GM21717 (cell line): ENCODE measurements around the gene LSM10.
A peak's percentile ranks its signal among the peaks of the same experiment; 100 is the strongest.

ENCODE experiments used
- ATAC-seq: cut with Tn5 transposase; IDR thresholded peaks from one replicate; pipeline ENCODE4 v1.9.1; 2021; ENCODE audit warnings: mild to moderate bottlenecking, moderate library complexity; ENCODE audit not compliant: unreplicated experiment

The LSM10 gene

GRCh38 chr1:36397378-36398230 lies at the start of gene LSM10:
Gene LSM10 (minus strand): TSS chr1:36397908. CDS start chr1:36394129, 3,779 bp downstream.
- ATAC-seq = peak; percentile 76

GRCh38 chr1:36447450-36447849 lies 49.7 kb upstream of the LSM10 start:
- no peak for ATAC-seq

GRCh38 chr1:36446746-36447145 lies 49.0 kb upstream of the LSM10 start:
- no peak for ATAC-seq

GRCh38 chr1:36446271-36446670 lies 48.6 kb upstream of the LSM10 start:
- no peak for ATAC-seq

- no peak for ATAC-seq
Observed at GRCh38 chr1:36443297-36443696, 45.6 kb upstream of the LSM10 start.

- no peak for ATAC-seq
Observed at GRCh38 chr1:36442337-36442736, 44.6 kb upstream of the LSM10 start.

GRCh38 chr1:36440646-36441045 lies 42.9 kb upstream of the LSM10 start:
- no peak for ATAC-seq

GRCh38 chr1:36440044-36440443 lies 42.3 kb upstream of the LSM10 start:
- no peak for ATAC-seq

- ATAC-seq = no peak
Observed at GRCh38 chr1:36438715-36439114, 41.0 kb upstream of the LSM10 start.

GRCh38 chr1:36436821-36437220 lies 39.1 kb upstream of the LSM10 start:
- no peak for ATAC-seq

GRCh38 chr1:36433102-36433501 lies 35.4 kb upstream of the LSM10 start:
- ATAC-seq = no peak

GRCh38 chr1:36432616-36433015 lies 34.9 kb upstream of the LSM10 start:
- no peak for ATAC-seq

- no peak for ATAC-seq
Observed at GRCh38 chr1:36425791-36426190, 28.1 kb upstream of the LSM10 start.

GRCh38 chr1:36421649-36422048 lies 23.9 kb upstream of the LSM10 start:
- ATAC-seq = no peak

GRCh38 chr1:36420836-36421317 lies 23.2 kb upstream of the LSM10 start:
- ATAC-seq = no peak

- no peak for ATAC-seq
Observed at GRCh38 chr1:36420409-36420808, 22.7 kb upstream of the LSM10 start.

- ATAC-seq = no peak
Observed at GRCh38 chr1:36419569-36419968, 21.9 kb upstream of the LSM10 start.

GRCh38 chr1:36419140-36419539 lies 21.4 kb upstream of the LSM10 start:
- ATAC-seq = no peak

- no peak for ATAC-seq
Observed at GRCh38 chr1:36417931-36418330, 20.2 kb upstream of the LSM10 start.

GRCh38 chr1:36415661-36416326 lies 18.1 kb upstream of the LSM10 start:
- ATAC-seq = no peak

- no peak for ATAC-seq
Observed at GRCh38 chr1:36414384-36414783, 16.7 kb upstream of the LSM10 start.
